ENCODE data around the gene RASGRP3.
A peak's percentile ranks its signal among the peaks of the same experiment; 100 is the strongest.

The RASGRP3 gene

GRCh38 chr2:33476131-33476792, at the start of gene RASGRP3:
Gene RASGRP3 (plus strand): TSS chr2:33476649. CDS start chr2:33515137, 38,488 bp downstream.
- no peak for TF ChIP-seq CTCF (IDR thresholded peaks at IDR 0.05)
- H3K36me3 ChIP-seq, result no peaks in the 10 kb centered on the region
- no peaks in the 10 kb centered on the region for H3K9me3 ChIP-seq
- H3K27ac ChIP-seq, result peak within 1 kb of the TSS; percentile 85
- no peaks in the 10 kb centered on the region for H3K27me3 ChIP-seq
- peak within 1 kb of the TSS; percentile 66 to 71 for H3K4me3 ChIP-seq (ENCODE audit: low read depth in 1 of 2, low read length in 1 of 2)
- peaks cover 12 to 19% of the 10 kb centered on the region in 2 experiments for H3K4me1 ChIP-seq (ENCODE audit: control insufficient read depth in 1 of 2, insufficient read depth in 1 of 2, low read depth in 1 of 2, low read length in 1 of 2)

GRCh38 chr2:33426666-33427231, 49.7 kb upstream of the RASGRP3 start:
- no peak for TF ChIP-seq CTCF (IDR thresholded peaks at IDR 0.05)
- no peaks in the 10 kb centered on the region for H3K4me1 ChIP-seq (ENCODE audit: control insufficient read depth in 1 of 2, insufficient read depth in 1 of 2, low read depth in 1 of 2, low read length in 1 of 2)
- no peak overlapping the region for H3K4me3 ChIP-seq (ENCODE audit: low read depth in 1 of 2, low read length in 1 of 2)
- H3K27me3 ChIP-seq, result no peaks in the 10 kb centered on the region
- H3K36me3 ChIP-seq, result no peaks in the 10 kb centered on the region
- no peaks in the 10 kb centered on the region for H3K9me3 ChIP-seq
- no peak overlapping the region for H3K27ac ChIP-seq

GRCh38 chr2:33430077-33430476, 46.4 kb upstream of the RASGRP3 start:
- Histone ChIP-seq H3K9me3 (no peaks in the 10 kb centered on the region), H3K4me1 (ENCODE audit: control insufficient read depth in 1 of 2, insufficient read depth in 1 of 2, low read depth in 1 of 2, low read length in 1 of 2) (no peaks in the 10 kb centered on the region), H3K36me3 (no peaks in the 10 kb centered on the region), H3K4me3 (ENCODE audit: low read depth in 1 of 2, low read length in 1 of 2) (no peak overlapping the region), H3K27ac (no peak overlapping the region), H3K27me3 (no peaks in the 10 kb centered on the region)
- TF ChIP-seq CTCF (IDR thresholded peaks at IDR 0.05), result no peak

- Histone ChIP-seq H3K36me3 (no peaks in the 10 kb centered on the region), H3K9me3 (no peaks in the 10 kb centered on the region), H3K27me3 (no peaks in the 10 kb centered on the region), H3K4me1 (ENCODE audit: control insufficient read depth in 1 of 2, insufficient read depth in 1 of 2, low read depth in 1 of 2, low read length in 1 of 2) (no peaks in the 10 kb centered on the region), H3K27ac (no peak overlapping the region), H3K4me3 (ENCODE audit: low read depth in 1 of 2, low read length in 1 of 2) (no peak overlapping the region)
- no peak for TF ChIP-seq CTCF (IDR thresholded peaks at IDR 0.05)
Observed at GRCh38 chr2:33430856-33431255, 45.6 kb upstream of the RASGRP3 start.

GRCh38 chr2:33432871-33433270, 43.6 kb upstream of the RASGRP3 start:
- H3K36me3 ChIP-seq, result no peaks in the 10 kb centered on the region
- no peaks in the 10 kb centered on the region for H3K4me1 ChIP-seq (ENCODE audit: control insufficient read depth in 1 of 2, insufficient read depth in 1 of 2, low read depth in 1 of 2, low read length in 1 of 2)
- H3K27ac ChIP-seq, result no peak overlapping the region
- no peaks in the 10 kb centered on the region for H3K9me3 ChIP-seq
- H3K4me3 ChIP-seq (ENCODE audit: low read depth in 1 of 2, low read length in 1 of 2), result no peak overlapping the region
- no peaks in the 10 kb centered on the region for H3K27me3 ChIP-seq
- TF ChIP-seq CTCF (IDR thresholded peaks at IDR 0.05), result no peak
